Neural cell (in vitro differentiated cells): ENCODE measurements around the gene SYNGR1.

Experiments
- EZH2 ChIP-seq: fragments of 200-600, 300-800 bp; shearing (Covaris generic), sonication (generic); IDR thresholded peaks from 2 replicates; pipeline ENCODE4 v1.6.1; 2014; ENCODE audit warnings: antibody characterized with exemption, low read length, borderline replicate concordance, mild to moderate bottlenecking; ENCODE audit not compliant: insufficient read depth, poor library complexity, severe bottlenecking
- TAF1 ChIP-seq: IDR thresholded peaks from 2 replicates; pipeline ENCODE4 v1.6.1; 2012; ENCODE audit warnings: low read depth
- TF ChIP-seq, protein P1 (sequence below): fragments of 450-650 bp; IDR thresholded peaks from 2 replicates; pipeline ENCODE4 v1.5.1; 2014; ENCODE audit warnings: antibody characterized with exemption, mild to moderate bottlenecking, moderate library complexity; ENCODE audit not compliant: poor library complexity, severe bottlenecking

DNA sequence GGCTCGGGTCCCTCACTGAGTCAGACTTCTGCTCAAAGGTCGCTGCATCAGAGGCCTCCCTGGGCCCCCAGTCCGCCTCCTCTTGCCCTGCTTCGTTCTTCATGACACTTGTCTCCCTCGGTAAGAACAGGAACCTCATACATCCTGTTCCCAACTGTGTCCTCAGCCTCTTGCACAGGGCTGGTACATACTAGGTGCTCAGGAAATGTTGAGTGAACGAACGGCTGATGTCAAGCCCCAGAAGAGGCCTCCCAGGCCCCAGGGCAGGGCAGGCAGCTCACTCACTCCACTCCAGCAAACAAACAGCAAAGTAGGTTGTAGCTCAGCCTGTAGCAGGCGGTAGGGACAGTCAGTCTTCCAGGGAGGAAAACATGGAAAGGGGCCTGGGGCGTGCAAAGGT lies 17.2 kb downstream of the SYNGR1 start:
- TF ChIP-seq, protein P1, sequence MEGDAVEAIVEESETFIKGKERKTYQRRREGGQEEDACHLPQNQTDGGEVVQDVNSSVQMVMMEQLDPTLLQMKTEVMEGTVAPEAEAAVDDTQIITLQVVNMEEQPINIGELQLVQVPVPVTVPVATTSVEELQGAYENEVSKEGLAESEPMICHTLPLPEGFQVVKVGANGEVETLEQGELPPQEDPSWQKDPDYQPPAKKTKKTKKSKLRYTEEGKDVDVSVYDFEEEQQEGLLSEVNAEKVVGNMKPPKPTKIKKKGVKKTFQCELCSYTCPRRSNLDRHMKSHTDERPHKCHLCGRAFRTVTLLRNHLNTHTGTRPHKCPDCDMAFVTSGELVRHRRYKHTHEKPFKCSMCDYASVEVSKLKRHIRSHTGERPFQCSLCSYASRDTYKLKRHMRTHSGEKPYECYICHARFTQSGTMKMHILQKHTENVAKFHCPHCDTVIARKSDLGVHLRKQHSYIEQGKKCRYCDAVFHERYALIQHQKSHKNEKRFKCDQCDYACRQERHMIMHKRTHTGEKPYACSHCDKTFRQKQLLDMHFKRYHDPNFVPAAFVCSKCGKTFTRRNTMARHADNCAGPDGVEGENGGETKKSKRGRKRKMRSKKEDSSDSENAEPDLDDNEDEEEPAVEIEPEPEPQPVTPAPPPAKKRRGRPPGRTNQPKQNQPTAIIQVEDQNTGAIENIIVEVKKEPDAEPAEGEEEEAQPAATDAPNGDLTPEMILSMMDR, result no peak
- TF ChIP-seq EZH2 (no peak), TAF1 (no peak)
